ENCODE data around the gene VSTM2L.

Gene VSTM2L

GRCh38 chr20:37885593-37886503 lies 17.1 kb upstream of the VSTM2L start:
- no peak for DNase-seq (ENCODE audit: low read depth)
- no peak overlapping the region for H3K4me3 ChIP-seq (replicated peaks; ENCODE audit: low read depth, low read length)
- no peak for TF ChIP-seq CTCF (IDR thresholded peaks at IDR 0.05; ENCODE audit: low read length, missing control alignments)

DNA sequence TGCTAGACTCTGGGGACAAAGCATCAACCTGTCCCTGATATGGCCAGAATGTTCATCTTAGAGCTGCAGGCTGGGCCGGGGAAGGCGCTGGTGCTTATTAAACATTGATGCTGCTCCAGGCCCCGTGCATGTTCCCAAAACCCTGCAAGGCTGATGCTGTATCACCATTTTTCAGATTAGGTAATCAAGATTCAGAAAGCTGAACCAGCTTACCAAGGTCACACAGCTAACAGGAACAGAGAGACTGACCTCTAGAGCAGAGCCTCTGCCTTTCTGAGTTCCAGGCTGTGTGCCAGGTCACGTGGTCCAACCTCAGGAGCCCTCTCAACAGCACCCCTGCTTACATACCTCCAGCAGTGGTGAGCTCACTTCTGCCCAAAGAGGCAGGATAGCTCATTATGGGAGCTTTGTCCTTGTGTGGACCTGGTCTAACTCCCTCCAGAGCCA lies 16.1 kb upstream of the VSTM2L start:
- no peak overlapping the region for H3K4me3 ChIP-seq (replicated peaks; ENCODE audit: low read depth, low read length)
- DNase-seq (ENCODE audit: low read depth), result no peak
- no peak for TF ChIP-seq CTCF (IDR thresholded peaks at IDR 0.05; ENCODE audit: low read length, missing control alignments)

GRCh38 chr20:37888641-37889040 lies 14.3 kb upstream of the VSTM2L start:
- TF ChIP-seq CTCF (IDR thresholded peaks at IDR 0.05; ENCODE audit: low read length, missing control alignments), result no peak
- no peak overlapping the region for H3K4me3 ChIP-seq (replicated peaks; ENCODE audit: low read depth, low read length)
- no peak for DNase-seq (ENCODE audit: low read depth)

DNA sequence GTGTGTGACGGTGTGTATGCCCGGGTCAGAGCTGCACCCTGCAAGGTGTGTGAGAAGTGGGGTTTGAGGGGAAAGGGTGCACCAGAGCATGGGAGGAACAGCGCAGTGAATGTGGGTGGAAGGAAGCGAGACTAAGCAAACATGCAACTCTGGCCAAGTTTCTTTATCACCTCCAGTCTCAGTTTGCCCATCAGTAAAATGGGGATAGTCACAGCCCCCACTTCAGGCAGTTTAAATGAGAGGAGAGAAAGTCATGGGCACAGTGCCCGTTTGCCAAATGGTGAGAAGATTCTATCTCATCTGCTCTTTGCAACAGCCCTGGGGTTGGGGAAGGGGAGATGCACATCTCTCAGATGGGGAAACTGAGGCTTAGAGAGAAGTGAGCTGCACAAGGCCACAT lies 12.8 kb upstream of the VSTM2L start:
- TF ChIP-seq CTCF (IDR thresholded peaks at IDR 0.05; ENCODE audit: low read length, missing control alignments), result no peak
- no peak overlapping the region for H3K4me3 ChIP-seq (replicated peaks; ENCODE audit: low read depth, low read length)
- DNase-seq (ENCODE audit: low read depth), result no peak

- H3K4me3 ChIP-seq (replicated peaks; ENCODE audit: low read depth, low read length), result no peak overlapping the region
- TF ChIP-seq CTCF (IDR thresholded peaks at IDR 0.05; ENCODE audit: low read length, missing control alignments), result no peak
- DNase-seq (ENCODE audit: low read depth), result no peak
These were observed 12.3 kb upstream of the VSTM2L start for GRCh38 chr20:37890643-37891042.

DNA sequence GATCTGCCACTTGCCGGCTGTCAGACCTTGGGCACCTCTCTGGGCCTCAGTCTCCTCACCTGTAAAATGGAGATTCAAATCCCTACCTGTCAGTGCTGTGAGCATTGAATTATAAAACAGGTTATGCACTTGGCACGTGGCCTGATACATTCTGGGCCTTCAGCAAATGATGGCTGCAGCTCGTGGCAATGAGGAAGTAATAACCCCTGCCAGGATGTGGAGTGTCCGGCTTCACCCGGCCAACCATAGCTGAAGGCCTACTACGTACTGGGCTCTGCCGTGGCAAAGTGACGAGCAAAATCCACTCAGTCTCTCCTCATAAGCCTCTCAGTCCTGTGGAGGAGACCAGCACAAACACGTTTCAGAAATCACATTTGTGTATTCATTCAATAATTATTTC lies 10.9 kb upstream of the VSTM2L start:
- no peak overlapping the region for H3K4me3 ChIP-seq (replicated peaks; ENCODE audit: low read depth, low read length)
- TF ChIP-seq CTCF (IDR thresholded peaks at IDR 0.05; ENCODE audit: low read length, missing control alignments), result no peak
- DNase-seq (ENCODE audit: low read depth), result no peak
